Activated gamma-delta T cell treated with Interleukin-2 at 50 U/mL for 16 hours (primary cell): ENCODE data around the gene ZNF142.
"Not testable (repeated sequence)": the region's sequence is repeated elsewhere in the genome, so short reads cannot be mapped to it uniquely, and the experiment has no call there.

Experiments
- DNase-seq: peaks from one replicate; pipeline ENCODE4 v3.0.0-alpha.2; 2020

ZNF142 gene, protein sequence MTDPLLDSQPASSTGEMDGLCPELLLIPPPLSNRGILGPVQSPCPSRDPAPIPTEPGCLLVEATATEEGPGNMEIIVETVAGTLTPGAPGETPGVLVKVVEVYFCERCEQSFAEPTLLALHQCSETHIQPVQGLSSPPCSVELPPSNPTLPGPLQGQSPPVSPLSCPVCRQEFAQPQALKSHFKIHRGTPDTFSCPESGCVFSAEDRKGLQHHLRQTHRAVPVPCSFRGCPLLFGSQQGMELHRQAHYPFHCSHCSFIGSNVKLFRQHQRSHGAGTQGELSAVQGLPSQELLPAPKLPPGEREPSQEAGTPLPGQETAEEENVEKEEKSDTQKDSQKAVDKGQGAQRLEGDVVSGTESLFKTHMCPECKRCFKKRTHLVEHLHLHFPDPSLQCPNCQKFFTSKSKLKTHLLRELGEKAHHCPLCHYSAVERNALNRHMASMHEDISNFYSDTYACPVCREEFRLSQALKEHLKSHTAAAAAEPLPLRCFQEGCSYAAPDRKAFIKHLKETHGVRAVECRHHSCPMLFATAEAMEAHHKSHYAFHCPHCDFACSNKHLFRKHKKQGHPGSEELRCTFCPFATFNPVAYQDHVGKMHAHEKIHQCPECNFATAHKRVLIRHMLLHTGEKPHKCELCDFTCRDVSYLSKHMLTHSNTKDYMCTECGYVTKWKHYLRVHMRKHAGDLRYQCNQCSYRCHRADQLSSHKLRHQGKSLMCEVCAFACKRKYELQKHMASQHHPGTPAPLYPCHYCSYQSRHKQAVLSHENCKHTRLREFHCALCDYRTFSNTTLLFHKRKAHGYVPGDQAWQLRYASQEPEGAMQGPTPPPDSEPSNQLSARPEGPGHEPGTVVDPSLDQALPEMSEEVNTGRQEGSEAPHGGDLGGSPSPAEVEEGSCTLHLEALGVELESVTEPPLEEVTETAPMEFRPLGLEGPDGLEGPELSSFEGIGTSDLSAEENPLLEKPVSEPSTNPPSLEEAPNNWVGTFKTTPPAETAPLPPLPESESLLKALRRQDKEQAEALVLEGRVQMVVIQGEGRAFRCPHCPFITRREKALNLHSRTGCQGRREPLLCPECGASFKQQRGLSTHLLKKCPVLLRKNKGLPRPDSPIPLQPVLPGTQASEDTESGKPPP (N-terminal part only)

DNA sequence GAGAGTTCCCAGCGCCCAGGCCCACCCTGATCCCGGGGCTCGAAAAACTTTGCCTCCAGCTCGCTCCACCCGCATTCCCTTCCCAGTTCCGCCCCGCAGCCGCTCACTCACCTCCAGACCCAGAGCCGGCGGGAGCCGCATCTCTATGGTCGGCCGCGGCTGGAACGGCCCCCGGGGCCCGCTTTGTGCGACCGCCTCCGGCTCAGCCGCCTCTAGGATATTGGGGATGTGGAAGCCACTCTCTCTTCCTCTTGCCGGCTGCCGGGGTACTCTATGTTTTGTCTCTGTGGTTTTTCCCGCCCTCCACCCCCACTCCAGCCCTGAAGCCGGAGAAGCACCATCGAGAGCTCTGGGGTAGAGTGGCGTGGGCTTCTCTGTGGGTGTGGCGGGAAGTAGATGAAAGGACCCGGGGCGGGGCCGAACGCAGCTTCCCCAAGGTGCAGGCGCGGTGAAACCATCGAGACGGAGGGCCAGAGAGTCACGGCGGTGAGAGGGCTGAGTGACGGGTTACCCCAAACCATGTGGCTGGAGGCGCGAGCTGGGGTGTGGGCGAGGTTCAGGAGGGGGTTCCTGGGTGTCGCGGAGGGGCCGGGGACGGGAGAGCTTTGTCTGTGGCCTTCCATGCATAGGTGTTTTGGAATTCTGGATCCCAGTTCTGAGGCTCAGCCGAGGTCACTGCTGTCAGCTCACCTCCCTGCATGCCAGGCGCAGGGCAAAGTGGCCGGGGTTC, at the start of gene ZNF142, which contains the start of gene BCS1L:
TSS of gene ZNF142 (minus strand) at position 366 of the 730 bp plus-strand sequence. CDS start 3,194 bp downstream, outside the sequence.
TSS of gene BCS1L (plus strand) at position 426 of the 730 bp plus-strand sequence. CDS start 1,305 bp downstream, outside the sequence.
- DNase-seq: peak; percentile 92

DNA sequence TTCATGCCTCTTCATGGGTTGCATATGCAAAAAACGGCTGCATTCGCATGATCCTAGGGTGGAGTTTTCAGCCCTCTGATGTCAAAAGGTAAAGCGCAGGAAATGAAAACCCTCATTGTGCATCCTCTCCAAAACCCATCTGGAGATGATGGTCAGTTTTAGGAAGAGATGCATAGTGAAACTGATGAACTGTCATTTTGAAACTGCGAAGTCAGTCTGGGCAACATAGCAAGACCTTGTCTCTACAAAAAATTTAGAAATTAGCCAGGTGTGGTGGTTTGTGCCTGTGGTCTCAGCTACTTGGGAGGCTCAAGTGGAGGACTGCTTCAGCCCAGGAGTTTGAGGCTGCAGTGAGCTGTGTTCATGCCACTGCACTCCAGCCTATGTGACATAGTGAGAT, 48.7 kb upstream of the ZNF142 start:
- DNase-seq: no peak

DNA sequence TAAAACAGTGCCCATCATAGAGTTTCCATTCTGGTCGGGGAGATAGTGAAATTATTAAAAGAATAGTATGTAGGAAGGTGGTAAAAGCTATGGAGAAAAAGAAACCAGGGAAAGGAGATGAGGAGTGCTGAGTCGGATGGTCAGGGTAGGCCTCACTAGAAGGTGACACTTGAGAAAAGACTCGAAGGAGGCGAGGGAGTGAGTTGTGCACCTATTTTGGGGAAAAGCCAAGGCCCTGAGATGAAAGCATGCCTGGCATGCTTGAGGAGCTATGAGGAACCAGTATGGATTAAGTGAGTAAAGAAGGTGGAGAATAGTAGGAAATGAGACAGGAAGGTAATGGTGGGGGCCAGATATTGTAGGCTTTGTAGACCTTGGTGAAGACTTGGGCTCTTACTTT, 43.9 kb upstream of the ZNF142 start:
- DNase-seq: no peak

DNA sequence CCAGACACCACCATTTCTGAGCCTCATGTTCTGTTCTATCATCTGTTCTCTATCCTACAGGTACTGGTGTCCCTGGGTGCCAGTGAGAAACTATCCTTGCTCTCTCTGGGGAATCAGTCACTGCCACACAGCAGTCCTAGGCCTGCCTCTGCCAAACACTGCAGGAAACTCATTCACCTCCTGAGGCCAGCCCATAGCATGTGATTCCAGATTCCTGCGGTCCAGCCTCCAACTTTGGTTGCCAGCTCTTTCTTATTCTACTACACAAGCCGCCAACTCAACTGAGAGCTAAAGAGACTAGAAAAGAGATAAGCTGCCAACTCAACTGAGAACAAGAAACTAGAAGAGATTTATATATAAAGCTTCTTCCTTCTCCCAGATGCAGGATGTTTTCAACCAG, 42.4 kb upstream of the ZNF142 start:
- no peak for DNase-seq

DNA sequence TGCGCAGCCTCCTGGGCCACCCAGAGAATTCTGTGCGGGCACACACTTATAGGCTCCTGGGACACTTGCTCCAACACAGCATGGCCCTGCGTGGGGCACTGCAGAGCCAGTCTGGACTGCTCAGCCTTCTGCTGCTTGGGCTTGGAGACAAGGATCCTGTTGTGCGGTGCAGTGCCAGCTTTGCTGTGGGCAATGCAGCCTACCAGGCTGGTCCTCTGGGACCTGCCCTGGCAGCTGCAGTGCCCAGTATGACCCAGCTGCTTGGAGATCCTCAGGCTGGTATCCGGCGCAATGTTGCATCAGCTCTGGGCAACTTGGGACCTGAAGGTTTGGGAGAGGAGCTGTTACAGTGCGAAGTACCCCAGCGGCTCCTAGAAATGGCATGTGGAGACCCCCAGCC, 39.5 kb upstream of the ZNF142 start:
- no peak for DNase-seq

DNA sequence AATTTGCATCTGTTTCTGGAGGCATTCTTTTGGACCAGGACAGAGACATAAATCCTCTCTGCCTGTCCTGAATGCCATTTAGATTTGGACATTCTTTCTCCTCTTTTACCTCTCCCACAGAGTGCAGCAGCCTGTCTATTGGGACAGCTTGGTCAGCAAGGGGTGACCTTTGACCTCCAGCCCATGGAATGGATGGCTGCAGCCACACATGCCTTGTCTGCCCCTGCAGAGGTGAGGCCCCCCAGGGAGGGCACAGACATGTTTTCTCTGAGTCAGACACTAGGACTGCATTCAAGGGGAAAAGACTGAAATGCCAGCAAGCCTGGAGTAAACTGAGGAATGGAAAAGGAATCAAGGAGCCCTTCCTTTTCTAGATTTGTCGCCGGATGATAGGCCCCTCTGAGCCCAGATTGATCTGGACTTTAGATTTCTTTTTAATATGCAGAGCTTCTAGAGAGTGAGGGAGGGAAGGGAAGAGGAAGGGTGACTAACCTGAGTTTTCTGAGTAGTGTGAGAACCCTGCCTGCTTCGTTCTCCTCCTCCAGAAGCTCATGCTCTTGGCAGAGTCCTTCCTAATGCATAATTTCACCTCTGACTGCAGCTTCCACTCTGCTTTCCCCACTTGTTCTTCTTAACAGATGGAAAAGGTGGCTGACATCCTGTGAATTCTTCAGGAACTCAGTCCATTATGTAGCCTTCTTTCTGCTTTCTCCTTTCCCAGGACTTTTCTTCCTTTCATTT, 35.2 kb upstream of the ZNF142 start:
- DNase-seq: no peak

DNA sequence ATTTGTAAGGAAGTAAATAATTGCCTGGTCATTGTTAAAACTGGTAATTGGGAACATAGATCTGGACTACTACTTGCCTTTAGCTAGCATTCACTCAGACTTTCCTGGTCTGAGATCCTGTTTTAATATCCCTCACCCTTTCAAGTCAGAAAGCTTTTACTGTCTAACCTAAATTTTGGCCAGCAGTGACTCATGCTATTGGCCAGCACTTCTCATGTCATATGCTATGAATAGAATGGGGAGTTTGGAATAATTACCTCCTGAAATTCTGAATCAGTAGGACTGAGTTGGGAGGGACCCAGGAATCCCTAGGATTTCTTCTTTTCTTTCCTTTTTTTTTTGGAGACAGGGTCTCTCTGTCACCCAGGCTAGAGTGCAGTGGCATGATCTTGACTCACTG, 31.8 kb upstream of the ZNF142 start:
- no peak for DNase-seq

DNA sequence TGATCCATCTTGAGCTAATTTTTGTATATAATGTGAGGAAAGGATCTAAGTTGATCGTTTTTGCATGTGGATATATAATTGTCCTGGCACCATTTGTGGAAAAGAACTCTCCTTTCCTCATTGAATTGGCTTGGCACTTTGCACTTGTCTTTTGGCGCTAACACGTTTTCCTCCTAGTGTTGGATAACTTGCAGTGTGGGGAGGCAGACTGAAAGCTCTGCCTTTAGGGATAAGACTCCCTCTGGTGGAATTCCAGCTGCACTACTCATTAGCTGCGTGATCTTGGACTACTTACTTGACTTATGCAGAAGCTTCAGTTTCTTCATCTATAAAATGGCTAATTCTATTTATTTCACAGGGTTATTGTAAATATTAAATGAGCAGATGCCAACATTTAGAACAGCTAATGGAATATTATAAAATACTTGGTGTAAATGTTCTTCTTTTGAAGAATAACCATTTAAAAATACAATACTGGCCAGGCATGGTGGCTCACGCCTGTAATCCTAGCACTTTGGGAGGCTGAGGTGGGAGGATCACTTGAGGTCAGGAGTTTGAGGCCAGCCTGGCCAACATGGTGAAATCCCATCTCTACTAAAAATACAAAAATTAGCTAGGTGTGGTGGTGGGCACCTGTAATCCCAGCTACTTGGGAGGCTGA, 28.1 kb upstream of the ZNF142 start:
- DNase-seq: not testable (repeated sequence)

DNA sequence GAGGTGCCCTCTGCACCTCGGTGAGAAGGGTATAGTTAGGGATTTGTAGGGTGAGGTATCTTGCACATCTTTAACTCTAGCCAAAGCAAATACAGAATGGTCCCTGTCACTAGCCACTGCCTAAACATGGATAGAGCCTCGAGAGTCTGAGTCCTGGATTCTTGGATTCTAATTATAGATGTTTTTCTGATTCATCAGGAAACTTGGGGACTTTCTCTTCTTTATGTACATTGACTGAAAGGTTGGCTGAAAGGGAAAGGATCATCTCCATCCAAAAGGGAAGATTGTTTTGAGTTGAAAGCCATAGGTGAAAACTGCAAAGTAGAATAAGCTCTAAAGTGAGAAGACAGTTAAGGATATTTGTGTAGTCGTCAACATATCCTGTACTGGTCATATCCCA, 20.6 kb upstream of the ZNF142 start:
- DNase-seq: no peak

DNA sequence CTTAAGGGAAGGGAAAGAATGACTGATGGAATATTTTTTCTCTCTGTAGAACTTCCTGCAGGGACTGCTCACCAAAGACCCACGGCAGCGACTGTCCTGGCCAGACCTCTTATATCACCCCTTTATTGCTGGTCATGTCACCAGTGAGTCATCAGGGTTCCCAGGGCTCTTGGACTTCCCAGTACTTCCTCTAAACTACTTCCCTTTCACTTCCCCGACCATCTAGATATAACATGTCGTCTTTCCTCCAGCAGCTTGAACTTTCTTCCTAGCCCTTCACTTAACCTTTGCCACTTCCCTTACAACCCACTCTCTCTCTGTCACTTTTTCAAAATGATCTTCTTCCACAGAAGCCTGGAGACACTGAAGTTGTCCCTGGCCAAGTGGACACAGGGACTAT, 19.7 kb upstream of the ZNF142 start:
- no peak for DNase-seq

DNA sequence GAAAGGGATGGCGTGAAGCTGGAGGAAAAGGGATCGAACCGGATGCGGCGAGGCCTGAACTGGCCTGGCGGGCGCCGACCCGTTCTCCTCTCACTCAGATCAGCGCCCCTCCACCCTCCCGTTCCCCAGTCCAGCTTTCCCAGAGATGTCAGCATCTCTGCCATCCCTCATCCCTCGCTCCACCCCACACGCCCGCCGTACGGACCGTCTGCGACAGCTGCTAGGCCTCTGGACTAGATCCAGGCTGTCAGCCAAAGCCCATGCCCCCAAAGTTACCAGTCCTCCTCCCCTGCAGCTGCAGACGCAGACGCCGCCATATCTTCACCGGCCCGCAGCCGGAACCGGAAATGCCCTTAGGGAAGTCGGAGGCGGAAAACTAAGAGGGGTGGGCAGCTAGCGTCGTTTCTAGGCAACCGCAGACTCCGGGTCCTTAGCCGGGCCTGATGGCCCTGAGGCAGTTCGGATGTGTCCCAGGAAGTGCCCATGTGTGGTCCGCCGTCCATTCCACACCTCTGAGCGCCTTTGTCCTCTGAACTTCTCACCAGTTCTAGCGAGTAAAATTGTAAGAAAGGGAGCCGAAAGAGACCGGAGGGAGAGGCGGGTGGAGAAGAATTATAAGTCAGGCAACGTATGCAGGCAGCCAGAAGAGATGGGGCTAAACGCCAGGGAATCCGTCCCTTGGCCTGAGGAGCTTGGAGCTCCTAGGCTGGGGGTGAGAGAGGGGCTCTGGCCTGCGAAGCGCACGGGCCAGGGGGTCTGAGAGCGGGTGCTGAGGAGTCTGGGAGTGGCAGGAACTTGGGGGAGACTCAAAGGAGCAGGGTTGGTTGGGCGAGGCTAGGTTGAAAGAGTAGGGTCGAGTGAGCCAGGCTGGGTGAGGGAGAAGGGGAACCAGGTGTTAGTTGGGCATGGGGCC, 12.5 kb upstream of the ZNF142 start, which contains the start of the genes RNF25 and STK36:
TSS of gene RNF25 (minus strand) at position 349 of the 913 bp plus-strand sequence. CDS start at position 317, 32 bp downstream.
TSS of gene STK36 (plus strand) at position 433 of the 913 bp plus-strand sequence. CDS start 744 bp downstream, outside the sequence.
- peak; percentile 80 for DNase-seq

DNA sequence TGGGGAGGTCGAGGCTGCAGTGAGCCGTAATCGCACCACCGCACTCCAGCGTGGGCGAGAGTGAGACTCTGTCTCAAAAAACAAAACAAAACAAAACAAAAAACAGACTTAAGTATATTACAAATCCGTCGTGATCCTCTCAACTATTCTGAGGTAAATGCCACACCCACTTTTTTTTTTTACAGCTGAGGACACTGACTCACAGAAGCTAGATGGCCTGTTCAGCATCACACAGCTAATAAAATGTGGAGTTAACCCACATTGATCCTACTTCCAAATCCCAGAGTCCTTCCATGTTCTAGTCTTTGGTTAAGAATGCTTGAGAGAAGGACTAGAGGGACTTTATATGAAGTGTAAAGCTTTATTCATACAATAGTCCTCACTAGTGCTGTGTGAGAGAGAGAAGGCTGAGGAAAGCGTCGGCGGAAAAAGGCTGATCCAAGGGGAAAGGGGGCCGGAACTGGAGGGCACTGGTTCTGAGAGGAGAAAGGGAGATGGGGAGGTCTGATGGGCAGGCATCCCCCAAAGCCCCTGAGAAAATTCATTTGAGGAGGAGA, 11.8 kb upstream of the ZNF142 start:
- DNase-seq: no peak

DNA sequence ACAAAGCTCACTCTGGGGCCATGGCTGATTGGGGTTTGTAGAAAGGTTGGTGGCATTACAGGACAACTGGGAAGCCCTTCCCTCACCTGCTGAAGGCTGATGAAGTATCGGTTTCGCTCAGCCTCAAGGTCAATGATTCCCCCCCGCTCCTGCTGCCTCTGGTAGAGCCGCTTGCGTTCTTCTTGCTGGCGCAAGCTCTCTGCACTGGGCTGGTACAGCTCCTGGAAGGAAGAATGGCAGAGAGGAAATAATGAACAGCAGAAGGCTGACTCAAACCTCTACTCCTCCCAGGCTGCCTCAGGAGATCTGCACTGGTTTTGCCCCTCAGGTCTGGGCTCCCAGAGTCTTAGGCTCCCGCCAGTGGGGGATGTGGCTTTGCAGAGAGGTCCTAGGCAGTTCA, 5.2 kb upstream of the ZNF142 start:
- no peak for DNase-seq

DNA sequence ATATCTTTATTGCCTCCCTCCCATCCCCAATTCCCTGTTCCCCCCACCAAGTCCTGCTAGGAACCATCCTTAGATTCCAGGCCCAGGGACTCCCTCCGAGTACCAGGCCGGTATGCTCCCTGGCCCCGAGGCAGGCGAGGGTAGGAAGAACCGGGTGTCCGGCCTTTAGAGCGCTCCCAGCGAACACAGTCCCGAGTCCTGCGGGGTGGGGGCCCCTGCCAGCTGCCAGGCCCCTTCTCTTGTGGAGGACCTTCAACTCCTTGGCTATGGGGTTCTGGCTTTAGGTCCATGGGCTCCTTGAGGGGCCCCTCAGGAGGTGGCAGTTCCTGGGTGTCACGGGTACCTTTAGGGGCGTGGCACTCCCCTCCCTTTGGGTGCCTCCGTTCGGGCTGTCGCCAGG, 4.5 kb upstream of the ZNF142 start:
- no peak for DNase-seq

DNA sequence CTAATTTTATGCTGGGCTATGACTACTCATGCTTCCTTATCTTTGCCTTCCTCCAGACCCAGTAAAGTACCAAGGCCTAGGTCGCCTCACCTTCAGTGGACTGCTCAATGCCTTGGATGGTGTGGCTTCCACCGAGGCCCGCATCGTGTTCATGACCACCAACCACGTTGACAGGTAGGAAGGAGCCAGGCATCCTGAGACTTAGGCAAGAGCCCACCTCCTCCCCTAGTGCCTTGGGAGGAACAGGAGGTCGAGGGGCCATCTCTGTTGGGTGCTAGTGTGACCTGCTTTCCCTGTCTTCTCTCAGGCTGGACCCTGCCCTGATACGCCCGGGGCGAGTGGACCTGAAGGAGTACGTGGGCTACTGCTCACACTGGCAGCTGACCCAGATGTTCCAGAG, 3.4 kb upstream of the ZNF142 start:
- no peak for DNase-seq

DNA sequence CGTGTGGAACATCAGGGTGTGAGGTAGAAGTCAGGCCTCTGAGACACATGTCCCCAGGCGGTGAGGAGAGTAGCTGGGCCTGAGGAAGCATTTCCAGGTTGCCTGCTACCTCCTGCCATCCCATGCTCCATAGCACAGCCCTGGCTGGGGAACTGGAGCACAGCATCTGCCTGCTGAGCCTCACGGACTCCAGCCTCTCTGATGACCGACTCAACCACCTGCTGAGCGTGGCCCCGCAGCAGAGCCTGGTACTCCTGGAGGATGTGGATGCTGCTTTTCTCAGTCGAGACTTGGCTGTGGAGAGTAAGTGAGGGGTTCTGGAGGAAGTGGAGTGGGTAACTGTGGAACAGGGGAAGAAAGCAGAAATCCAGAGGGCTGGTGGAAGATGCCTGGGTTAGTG, 3.0 kb upstream of the ZNF142 start:
- no peak for DNase-seq

DNA sequence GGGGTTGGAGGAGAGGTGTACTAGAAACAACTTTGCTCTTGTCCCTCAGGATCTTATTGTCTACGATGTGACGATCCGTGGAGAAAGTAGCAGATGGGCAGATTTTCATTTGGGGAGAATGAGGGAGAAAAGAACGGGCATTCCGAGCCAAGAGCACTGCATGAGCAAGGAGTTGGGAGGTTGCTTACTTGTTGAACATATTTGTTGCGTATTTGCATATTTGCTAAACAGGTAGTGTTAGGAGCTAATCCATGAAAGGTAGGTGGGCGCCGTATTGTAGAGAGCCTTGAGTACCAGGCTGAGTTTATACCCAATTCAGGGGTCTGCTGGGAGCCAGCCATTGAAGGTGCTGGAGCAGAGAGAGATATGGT, 550 bp upstream of the ZNF142 start:
- DNase-seq: no peak

DNA sequence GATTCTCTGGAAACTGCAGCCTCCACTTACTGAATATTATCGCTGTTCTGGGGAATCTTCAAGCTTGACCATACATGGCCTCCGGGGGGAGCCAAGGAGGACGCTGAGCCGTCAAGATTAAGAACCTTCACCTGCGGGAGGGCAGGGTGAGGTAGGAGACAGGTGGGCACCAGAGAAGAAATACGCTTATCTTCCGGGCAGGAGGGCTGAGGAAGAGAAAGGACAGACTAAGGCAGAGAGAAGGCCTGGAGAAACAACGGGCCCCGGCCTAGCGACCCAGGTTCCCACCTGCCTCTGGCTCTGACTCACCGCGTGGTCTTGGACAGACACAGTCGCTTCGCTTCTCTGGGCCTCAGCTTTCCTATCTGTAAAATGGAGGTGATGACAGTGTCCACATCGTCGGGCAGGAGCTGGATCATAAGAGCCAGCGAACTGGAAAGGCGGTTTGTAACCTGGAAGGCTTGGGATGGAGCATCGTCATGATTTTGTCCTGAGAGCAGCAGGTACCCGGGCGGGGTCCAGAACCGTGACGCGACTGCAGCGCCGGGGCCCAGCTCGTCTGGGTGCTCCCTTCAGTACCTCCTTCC, 659 bp downstream of the ZNF142 start:
- DNase-seq: peak; percentile 36

DNA sequence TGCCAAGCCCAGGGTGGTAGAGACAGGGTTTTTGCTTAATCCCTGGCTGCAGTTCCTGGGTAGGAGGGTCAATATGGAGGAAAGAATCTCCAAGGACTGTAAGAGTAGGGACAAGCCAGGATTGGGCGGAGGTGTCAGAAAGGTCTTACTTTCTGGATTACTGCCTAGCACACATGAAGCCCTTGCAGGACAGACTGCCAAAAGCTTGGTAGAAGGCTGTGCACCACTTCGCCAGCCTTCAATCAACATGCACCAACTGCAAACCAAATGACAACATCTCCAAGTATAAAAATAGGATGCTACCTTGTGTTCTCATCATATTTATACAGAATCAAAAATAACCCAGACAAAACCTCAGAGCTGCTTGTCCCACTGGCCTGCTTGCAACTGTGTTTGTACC, 3.7 kb downstream of the ZNF142 start:
- no peak for DNase-seq
